Chondrocyte (in vitro differentiated cells): ENCODE measurements around the gene ATP6V0A4. TPM values are rescaled to one million over a fixed set of nuclear protein-coding genes. Genes with fewer than 3 reads are reported as not detected.

Experiments used
- DNase-seq: peaks from one replicate; pipeline ENCODE4 v3.0.0; 2021; ENCODE audit warnings: mixed read lengths, low spot score
- H3K27ac Mint-ChIP-seq: one replicate; pipeline ENCODE4 v1.8.0; 2021; ENCODE audit warnings: mild to moderate bottlenecking, moderate library complexity, mixed read lengths; ENCODE audit not compliant: unreplicated experiment
- H3K27me3 Mint-ChIP-seq: 2 replicates; pipeline ENCODE4 v1.8.0; 2021; ENCODE audit warnings: low read depth, mixed read lengths
- H3K36me3 Mint-ChIP-seq: 2 replicates; pipeline ENCODE4 v1.8.0; 2021; ENCODE audit warnings: low read depth, mixed read lengths
- H3K4me1 Mint-ChIP-seq: 2 replicates; pipeline ENCODE4 v1.8.0; 2021; ENCODE audit warnings: low read depth, mild to moderate bottlenecking, mixed read lengths
- H3K4me3 Mint-ChIP-seq: one replicate; pipeline ENCODE4 v1.8.0; 2021; ENCODE audit warnings: mild to moderate bottlenecking, moderate library complexity, mixed read lengths; ENCODE audit not compliant: unreplicated experiment
- H3K9me3 Mint-ChIP-seq: 2 replicates; pipeline ENCODE4 v1.8.0; 2021; ENCODE audit warnings: low read depth, mixed read lengths
- total RNA-seq: library from RNA; stranded (reverse); gene quantifications from 3 replicates; pipeline ENCODE4 v1.2.1, GENCODE V29; 2021
- TF ChIP-seq, protein P1 (sequence below): fragments of 200-600 bp; sonication (generic); IDR thresholded peaks from 2 replicates; pipeline ENCODE4 v1.5.0; 2021; ENCODE audit warnings: antibody characterized with exemption, mild to moderate bottlenecking, moderate library complexity

ATP6V0A4 gene
- total RNA-seq, 1 donor from 2014 or later = 0.35 TPM

DNA sequence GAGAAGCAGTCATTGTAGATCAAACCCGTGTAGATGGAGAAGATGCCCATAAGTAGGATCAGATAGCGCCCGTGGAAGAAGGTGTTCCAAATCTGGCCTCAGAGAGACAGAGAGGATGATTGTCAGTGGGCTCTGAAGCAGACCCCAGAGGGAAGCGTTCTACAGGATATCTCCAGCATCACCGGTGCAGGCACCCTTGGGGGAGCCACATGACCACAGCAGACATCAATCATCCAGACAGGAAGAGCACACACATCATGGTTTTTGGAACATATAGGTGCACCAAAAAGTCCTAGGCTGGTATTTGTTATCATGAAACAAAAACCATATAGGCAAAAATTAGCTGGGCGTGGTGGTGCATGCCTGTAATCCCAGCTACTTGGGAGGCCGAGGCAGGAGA, 52.8 kb downstream of the ATP6V0A4 start:
- H3K36me3 Mint-ChIP-seq = no peaks in the 10 kb centered on the region
- TF ChIP-seq, protein P1, sequence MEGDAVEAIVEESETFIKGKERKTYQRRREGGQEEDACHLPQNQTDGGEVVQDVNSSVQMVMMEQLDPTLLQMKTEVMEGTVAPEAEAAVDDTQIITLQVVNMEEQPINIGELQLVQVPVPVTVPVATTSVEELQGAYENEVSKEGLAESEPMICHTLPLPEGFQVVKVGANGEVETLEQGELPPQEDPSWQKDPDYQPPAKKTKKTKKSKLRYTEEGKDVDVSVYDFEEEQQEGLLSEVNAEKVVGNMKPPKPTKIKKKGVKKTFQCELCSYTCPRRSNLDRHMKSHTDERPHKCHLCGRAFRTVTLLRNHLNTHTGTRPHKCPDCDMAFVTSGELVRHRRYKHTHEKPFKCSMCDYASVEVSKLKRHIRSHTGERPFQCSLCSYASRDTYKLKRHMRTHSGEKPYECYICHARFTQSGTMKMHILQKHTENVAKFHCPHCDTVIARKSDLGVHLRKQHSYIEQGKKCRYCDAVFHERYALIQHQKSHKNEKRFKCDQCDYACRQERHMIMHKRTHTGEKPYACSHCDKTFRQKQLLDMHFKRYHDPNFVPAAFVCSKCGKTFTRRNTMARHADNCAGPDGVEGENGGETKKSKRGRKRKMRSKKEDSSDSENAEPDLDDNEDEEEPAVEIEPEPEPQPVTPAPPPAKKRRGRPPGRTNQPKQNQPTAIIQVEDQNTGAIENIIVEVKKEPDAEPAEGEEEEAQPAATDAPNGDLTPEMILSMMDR = no peak
- DNase-seq = no peak
- peaks cover 9% of the 10 kb centered on the region for H3K27me3 Mint-ChIP-seq
- H3K4me3 Mint-ChIP-seq = no peak overlapping the region
- H3K27ac Mint-ChIP-seq = no peak overlapping the region
- H3K9me3 Mint-ChIP-seq = no peaks in the 10 kb centered on the region
- peaks cover 7% of the 10 kb centered on the region for H3K4me1 Mint-ChIP-seq

DNA sequence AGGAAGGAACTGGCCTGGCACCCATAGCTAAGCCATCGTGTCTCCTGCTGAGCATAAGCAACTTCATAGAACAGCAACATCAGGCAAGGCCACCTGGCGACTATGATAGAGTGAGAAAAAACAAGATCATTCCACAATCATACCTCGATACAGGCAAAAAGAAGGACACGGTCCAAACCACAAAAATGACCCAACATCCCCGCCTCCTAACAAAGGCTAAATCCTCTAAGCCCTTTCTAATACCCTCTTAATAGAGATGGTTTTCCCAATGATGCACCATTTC, 56.6 kb downstream of the ATP6V0A4 start:
- Mint-ChIP-seq H3K4me1 (peaks cover 18% of the 10 kb centered on the region), H3K27ac (peak overlapping the region; percentile 54), H3K9me3 (no peaks in the 10 kb centered on the region), H3K27me3 (no peaks in the 10 kb centered on the region), H3K36me3 (no peaks in the 10 kb centered on the region), H3K4me3 (no peak overlapping the region)
- TF ChIP-seq, protein P1 = no peak
- no peak for DNase-seq

DNA sequence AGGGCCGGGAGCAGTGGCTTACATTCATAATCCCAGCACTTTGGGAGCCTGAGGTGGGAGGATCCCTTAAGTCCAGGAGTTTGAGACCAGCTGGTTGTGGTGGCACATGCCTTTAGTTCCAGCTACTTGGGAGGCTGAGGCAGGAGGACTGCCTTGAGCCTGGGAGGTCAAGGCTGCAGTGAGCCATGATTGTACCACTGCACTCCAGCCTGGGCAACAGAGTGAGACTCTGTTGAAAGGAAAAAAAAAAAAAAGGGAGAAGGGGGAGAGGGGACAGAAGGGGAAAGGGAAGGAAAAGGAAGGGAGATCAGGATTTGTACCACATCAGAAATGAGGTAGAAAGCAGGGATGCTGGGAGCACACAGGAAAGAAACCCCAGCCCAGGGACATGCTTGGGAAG, 58.1 kb downstream of the ATP6V0A4 start:
- no peaks in the 10 kb centered on the region for H3K9me3 Mint-ChIP-seq
- H3K4me1 Mint-ChIP-seq = peaks cover 18% of the 10 kb centered on the region
- H3K36me3 Mint-ChIP-seq = no peaks in the 10 kb centered on the region
- TF ChIP-seq, protein P1 = no peak
- H3K27ac Mint-ChIP-seq = no peak overlapping the region
- H3K27me3 Mint-ChIP-seq = no peaks in the 10 kb centered on the region
- H3K4me3 Mint-ChIP-seq = no peak overlapping the region
- DNase-seq = no peak

DNA sequence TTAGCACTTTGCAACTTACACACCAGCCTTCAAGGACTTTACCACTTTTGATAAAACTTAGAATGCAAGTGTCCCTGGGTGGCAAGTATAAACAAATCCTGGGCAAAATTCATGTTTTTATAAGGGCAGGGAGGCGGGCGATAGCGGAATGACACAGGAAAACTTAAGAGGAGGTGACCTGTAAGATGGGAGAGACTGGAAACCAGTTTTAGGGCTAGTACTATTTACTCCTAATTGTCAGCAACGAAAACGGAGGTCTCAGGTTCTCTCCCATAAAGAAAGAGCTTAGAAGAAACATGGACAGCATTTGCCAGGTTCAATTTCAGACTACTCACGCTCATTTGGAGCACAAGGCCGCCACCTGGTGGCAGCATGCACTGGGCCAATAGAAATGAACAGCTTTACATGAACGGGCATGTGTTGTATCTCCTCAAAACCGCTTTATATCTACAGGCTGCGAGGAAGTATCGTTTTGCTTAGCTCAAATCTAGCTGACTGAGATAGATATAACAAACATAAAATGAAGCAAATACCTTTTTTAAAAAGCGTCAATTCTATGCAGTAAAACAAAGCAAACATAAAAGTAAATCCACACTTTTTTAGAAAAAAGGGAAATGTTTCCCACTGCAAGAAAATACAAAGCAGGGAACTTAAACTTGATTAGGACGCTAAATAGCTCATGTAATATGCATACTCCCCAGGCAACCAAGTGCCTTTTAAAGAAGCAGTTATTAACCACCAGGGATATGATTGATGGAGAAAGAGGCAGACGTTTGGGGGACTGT, 59.3 kb downstream of the ATP6V0A4 start:
- Mint-ChIP-seq H3K4me3 (peak overlapping the region; percentile 55), H3K4me1 (peaks cover 18% of the 10 kb centered on the region), H3K36me3 (no peaks in the 10 kb centered on the region), H3K27me3 (no peaks in the 10 kb centered on the region), H3K9me3 (no peaks in the 10 kb centered on the region), H3K27ac (peak overlapping the region; percentile 55)
- DNase-seq = no peak
- TF ChIP-seq, protein P1 = peak; percentile 98

DNA sequence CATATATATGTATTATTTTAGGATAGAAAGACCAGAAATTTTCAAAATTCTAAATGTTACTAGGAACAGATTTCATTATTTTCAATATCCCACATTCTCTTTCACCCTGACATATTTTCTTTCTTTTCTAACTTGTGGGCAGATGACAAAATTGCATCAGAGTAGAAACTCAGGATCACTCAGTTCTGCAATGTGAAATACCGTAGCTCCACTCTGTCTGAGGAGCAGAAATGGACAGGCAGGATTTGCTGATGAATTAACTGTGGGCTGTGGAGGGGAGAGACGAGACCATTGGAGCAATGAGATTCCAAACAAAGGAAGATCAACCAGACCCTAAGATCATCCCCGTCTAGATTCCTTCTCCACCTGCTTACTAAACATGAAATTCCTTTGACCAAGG, 59.9 kb downstream of the ATP6V0A4 start:
- Mint-ChIP-seq H3K4me3 (no peak overlapping the region), H3K36me3 (no peaks in the 10 kb centered on the region), H3K4me1 (peaks cover 18% of the 10 kb centered on the region), H3K27me3 (no peaks in the 10 kb centered on the region), H3K9me3 (no peaks in the 10 kb centered on the region), H3K27ac (peak overlapping the region; percentile 55)
- TF ChIP-seq, protein P1 = no peak
- DNase-seq = no peak
